ENCODE data around the gene PRRG4. TPM values are rescaled to one million over a fixed set of nuclear protein-coding genes. Genes with fewer than 3 reads are reported as not detected.

The PRRG4 gene
- total and polyA plus RNA-seq, 2 of the 13 experiments (the other 11 are each of a cell fraction or from before 2014, with no cell fraction given): 0.24 to 0.95 TPM

DNA sequence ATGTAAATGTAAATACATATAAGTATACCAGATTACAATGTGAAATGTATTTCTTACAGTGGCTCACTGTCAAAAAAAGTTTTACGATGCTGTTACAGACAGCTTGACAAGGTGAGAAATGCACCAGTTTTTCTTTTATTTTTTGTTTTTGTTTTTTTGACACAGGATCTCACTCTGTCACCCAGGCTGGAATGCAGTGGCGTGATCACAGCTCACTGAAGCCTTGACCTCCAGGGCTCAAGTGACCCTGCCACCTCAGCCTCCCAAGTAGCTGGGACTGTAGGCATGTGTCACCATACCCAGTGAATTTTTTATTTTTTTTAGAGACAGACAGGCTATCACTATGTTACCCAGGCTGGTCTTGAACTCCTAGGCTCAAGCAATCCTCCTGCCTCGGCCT is 44.5 kb upstream of the PRRG4 start (continued):
- no peak for TF ChIP-seq ZFP36 (IDR thresholded peaks at IDR 0.05; ENCODE audit: borderline replicate concordance, low read depth, low read length, partially characterized antibody)

DNA sequence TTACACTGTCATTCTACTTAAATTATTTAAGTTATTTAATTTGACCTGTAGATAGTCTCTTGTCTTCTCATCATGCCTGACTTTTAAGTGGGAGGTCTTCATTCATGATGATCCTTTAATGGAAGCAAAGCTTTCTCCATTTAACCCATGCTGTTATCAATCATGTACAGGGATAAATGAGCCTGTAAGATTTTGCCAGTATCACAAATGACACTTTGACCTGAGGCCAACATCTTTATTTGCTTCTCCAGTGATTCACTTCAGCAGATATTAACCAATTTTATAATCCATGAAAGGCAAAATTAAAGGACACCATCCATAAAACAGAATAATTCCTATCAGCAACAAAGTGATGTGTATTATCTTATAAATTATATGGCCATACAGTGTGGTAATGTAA is 42.9 kb upstream of the PRRG4 start:
- ATAC-seq (no peak), DNase-seq (ENCODE audit: low spot score) (no peak), FAIRE-seq (no peak)
- Histone ChIP-seq H3K27me3 (ENCODE audit: control insufficient read depth in 1 of 2, insufficient read depth in 2 of 2, low read length in 2 of 2) (no peaks in the 10 kb centered on the region), H4K20me1 (ENCODE audit: insufficient read depth, low read length) (no peaks in the 10 kb centered on the region), H3K4me1 (ENCODE audit: insufficient read depth, low read length) (peaks cover 6% of the 10 kb centered on the region), H3K27ac (ENCODE audit: extremely low read length, insufficient read depth, low read length) (no peak overlapping the region), H3K9ac (ENCODE audit: insufficient read depth, low read depth, low read length) (no peak overlapping the region), H3K36me3 (replicated peaks in 1 of 2; ENCODE audit: control insufficient read depth in 1 of 2, insufficient read depth in 2 of 2, low read length in 2 of 2) (no peaks in the 10 kb centered on the region), H3K4me2 (ENCODE audit: low read depth, low read length) (no peak overlapping the region), H2AFZ (ENCODE audit: low read length) (no peak overlapping the region), H3K9me3 (ENCODE audit: low read length) (no peaks in the 10 kb centered on the region), H3K4me3 (replicated peaks in 1 of 3; ENCODE audit: insufficient read depth in 1 of 3, low read depth in 2 of 3, low read length in 3 of 3) (no peak overlapping the region), H3K79me2 (ENCODE audit: insufficient read depth, low read length) (no peaks in the 10 kb centered on the region)
- CTCF ChIA-PET (ENCODE audit: low intra/inter-chr PET ratio, low total read pairs): no interaction called here
- POLR2A ChIA-PET: no interaction called here
- BruUV-seq (replicated peaks): no TSS peak
- TF ChIP-seq HNRNPH1 (optimal IDR thresholded peaks at IDR 0.05; ENCODE audit: low read depth, low read length): no peak
- TF ChIP-seq, protein P1, sequence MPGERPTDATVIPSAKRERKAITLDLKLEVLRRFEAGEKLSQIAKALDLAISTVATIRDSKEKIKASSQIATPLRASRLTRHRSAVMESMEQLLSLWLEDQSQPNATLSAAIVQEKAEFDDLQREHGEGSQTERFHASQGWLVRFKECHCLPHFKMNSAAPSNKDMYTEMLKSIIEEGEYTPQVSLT (CRISPR knock-in tag; IDR thresholded peaks at IDR 0.05; ENCODE audit: borderline replicate concordance, low read depth): no peak
- TF ChIP-seq SIN3B (IDR thresholded peaks at IDR 0.05; ENCODE audit: low read length): no peak
- TF ChIP-seq, protein P2, sequence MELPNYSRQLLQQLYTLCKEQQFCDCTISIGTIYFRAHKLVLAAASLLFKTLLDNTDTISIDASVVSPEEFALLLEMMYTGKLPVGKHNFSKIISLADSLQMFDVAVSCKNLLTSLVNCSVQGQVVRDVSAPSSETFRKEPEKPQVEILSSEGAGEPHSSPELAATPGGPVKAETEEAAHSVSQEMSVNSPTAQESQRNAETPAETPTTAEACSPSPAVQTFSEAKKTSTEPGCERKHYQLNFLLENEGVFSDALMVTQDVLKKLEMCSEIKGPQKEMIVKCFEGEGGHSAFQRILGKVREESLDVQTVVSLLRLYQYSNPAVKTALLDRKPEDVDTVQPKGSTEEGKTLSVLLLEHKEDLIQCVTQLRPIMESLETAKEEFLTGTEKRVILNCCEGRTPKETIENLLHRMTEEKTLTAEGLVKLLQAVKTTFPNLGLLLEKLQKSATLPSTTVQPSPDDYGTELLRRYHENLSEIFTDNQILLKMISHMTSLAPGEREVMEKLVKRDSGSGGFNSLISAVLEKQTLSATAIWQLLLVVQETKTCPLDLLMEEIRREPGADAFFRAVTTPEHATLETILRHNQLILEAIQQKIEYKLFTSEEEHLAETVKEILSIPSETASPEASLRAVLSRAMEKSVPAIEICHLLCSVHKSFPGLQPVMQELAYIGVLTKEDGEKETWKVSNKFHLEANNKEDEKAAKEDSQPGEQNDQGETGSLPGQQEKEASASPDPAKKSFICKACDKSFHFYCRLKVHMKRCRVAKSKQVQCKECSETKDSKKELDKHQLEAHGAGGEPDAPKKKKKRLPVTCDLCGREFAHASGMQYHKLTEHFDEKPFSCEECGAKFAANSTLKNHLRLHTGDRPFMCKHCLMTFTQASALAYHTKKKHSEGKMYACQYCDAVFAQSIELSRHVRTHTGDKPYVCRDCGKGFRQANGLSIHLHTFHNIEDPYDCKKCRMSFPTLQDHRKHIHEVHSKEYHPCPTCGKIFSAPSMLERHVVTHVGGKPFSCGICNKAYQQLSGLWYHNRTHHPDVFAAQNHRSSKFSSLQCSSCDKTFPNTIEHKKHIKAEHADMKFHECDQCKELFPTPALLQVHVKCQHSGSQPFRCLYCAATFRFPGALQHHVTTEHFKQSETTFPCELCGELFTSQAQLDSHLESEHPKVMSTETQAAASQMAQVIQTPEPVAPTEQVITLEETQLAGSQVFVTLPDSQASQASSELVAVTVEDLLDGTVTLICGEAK (IDR thresholded peaks at IDR 0.05): no peak
- TF ChIP-seq, protein P2 (CRISPR knock-in tag; IDR thresholded peaks at IDR 0.05): no peak
- in situ Hi-C loops (cut with HindIII; ENCODE audit: extremely low pct_ligation_motif_present, low pct_unique_long_range_greater_than_20kb) (no loop called here), intact Hi-C loops (cut with micrococcal nuclease; ENCODE audit: unreplicated experiment) (no loop called here)
